ENCODE data around the gene TMEM217.
"Not testable (repeated sequence)": the region's sequence is repeated elsewhere in the genome, so short reads cannot be mapped to it uniquely, and the experiment has no call there.

Gene TMEM217

GRCh38 chr6:37257634-37258404 is at the start of gene TMEM217, which contains the start of gene TBC1D22B:
TSS of gene TMEM217 (minus strand) at chr6:37258144. CDS start at chr6:37219030, 39,114 bp downstream.
TSS of gene TBC1D22B (plus strand) at chr6:37257772. CDS start at chr6:37257918, 146 bp downstream.
- Histone ChIP-seq H3K4me3 (ENCODE audit: low read length in 2 of 2) (peak within 1 kb of the TSS; percentile 89 to 96), H3K9me3 (ENCODE audit: control insufficient read depth in 2 of 2, low read length in 2 of 2) (no peaks in the 10 kb centered on the region), H3K9ac (ENCODE audit: low read length in 2 of 2) (peak within 1 kb of the TSS; percentile 96 to 99), H3K27me3 (ENCODE audit: control insufficient read depth in 1 of 2, insufficient read depth in 2 of 2, low read length in 2 of 2) (no peaks in the 10 kb centered on the region), H3K4me1 (ENCODE audit: control insufficient read depth, insufficient read depth, low read length) (peaks cover 20% of the 10 kb centered on the region), H3K27ac (ENCODE audit: low read length) (peak within 1 kb of the TSS; percentile 70), H3K36me3 (ENCODE audit: control insufficient read depth in 2 of 2, insufficient read depth in 2 of 2, low read length in 2 of 2) (no peaks in the 10 kb centered on the region)

GRCh38 chr6:37307484-37307883 is 49.5 kb upstream of the TMEM217 start:
- not testable (repeated sequence) for H3K27me3 ChIP-seq (ENCODE audit: control insufficient read depth in 1 of 2, insufficient read depth in 2 of 2, low read length in 2 of 2); H3K9me3 ChIP-seq (ENCODE audit: control insufficient read depth in 2 of 2, low read length in 2 of 2); H3K9ac ChIP-seq (ENCODE audit: low read length in 2 of 2); H3K4me3 ChIP-seq (ENCODE audit: low read length in 2 of 2); H3K27ac ChIP-seq (ENCODE audit: low read length)
- Histone ChIP-seq H3K36me3 (ENCODE audit: control insufficient read depth in 2 of 2, insufficient read depth in 2 of 2, low read length in 2 of 2) (peaks cover 8 to 14% of the 10 kb centered on the region in 2 donors), H3K4me1 (ENCODE audit: control insufficient read depth, insufficient read depth, low read length) (peaks cover 12% of the 10 kb centered on the region)

- Histone ChIP-seq H3K4me3 (ENCODE audit: low read length in 2 of 2) (no peak overlapping the region), H3K27ac (ENCODE audit: low read length) (no peak overlapping the region), H3K9me3 (ENCODE audit: control insufficient read depth in 2 of 2, low read length in 2 of 2) (no peaks in the 10 kb centered on the region), H3K36me3 (ENCODE audit: control insufficient read depth in 2 of 2, insufficient read depth in 2 of 2, low read length in 2 of 2) (peaks cover 10 to 18% of the 10 kb centered on the region in 2 donors), H3K9ac (ENCODE audit: low read length in 2 of 2) (no peak overlapping the region), H3K4me1 (ENCODE audit: control insufficient read depth, insufficient read depth, low read length) (peaks cover 12% of the 10 kb centered on the region), H3K27me3 (ENCODE audit: control insufficient read depth in 1 of 2, insufficient read depth in 2 of 2, low read length in 2 of 2) (no peaks in the 10 kb centered on the region)
Measured at GRCh38 chr6:37306624-37307222, 48.8 kb upstream of the TMEM217 start.

- no peak overlapping the region for H3K27ac ChIP-seq (ENCODE audit: low read length)
- H3K9ac ChIP-seq (ENCODE audit: low read length in 2 of 2) = no peak overlapping the region
- H3K36me3 ChIP-seq (ENCODE audit: control insufficient read depth in 2 of 2, insufficient read depth in 2 of 2, low read length in 2 of 2) = peaks cover 11 to 21% of the 10 kb centered on the region in 2 donors
- no peaks in the 10 kb centered on the region for H3K27me3 ChIP-seq (ENCODE audit: control insufficient read depth in 1 of 2, insufficient read depth in 2 of 2, low read length in 2 of 2)
- H3K4me1 ChIP-seq (ENCODE audit: control insufficient read depth, insufficient read depth, low read length) = peaks cover 12% of the 10 kb centered on the region
- no peaks in the 10 kb centered on the region for H3K9me3 ChIP-seq (ENCODE audit: control insufficient read depth in 2 of 2, low read length in 2 of 2)
- no peak overlapping the region for H3K4me3 ChIP-seq (ENCODE audit: low read length in 2 of 2)
Measured at GRCh38 chr6:37305841-37306425, 48.0 kb upstream of the TMEM217 start.

- peaks cover 11 to 21% of the 10 kb centered on the region in 2 donors for H3K36me3 ChIP-seq (ENCODE audit: control insufficient read depth in 2 of 2, insufficient read depth in 2 of 2, low read length in 2 of 2)
- no peak overlapping the region for H3K4me3 ChIP-seq (ENCODE audit: low read length in 2 of 2)
Measured at GRCh38 chr6:37304766-37305165, 46.8 kb upstream of the TMEM217 start.

GRCh38 chr6:37303891-37304503 is 46.1 kb upstream of the TMEM217 start:
- no peaks in the 10 kb centered on the region for H3K9me3 ChIP-seq (ENCODE audit: control insufficient read depth in 2 of 2, low read length in 2 of 2)
- no peaks in the 10 kb centered on the region for H3K27me3 ChIP-seq (ENCODE audit: control insufficient read depth in 1 of 2, insufficient read depth in 2 of 2, low read length in 2 of 2)
- H3K9ac ChIP-seq (ENCODE audit: low read length in 2 of 2) = no peak overlapping the region
- H3K4me3 ChIP-seq (ENCODE audit: low read length in 2 of 2) = no peak overlapping the region
- peaks cover 11 to 21% of the 10 kb centered on the region in 2 donors for H3K36me3 ChIP-seq (ENCODE audit: control insufficient read depth in 2 of 2, insufficient read depth in 2 of 2, low read length in 2 of 2)
- peaks cover 9% of the 10 kb centered on the region for H3K4me1 ChIP-seq (ENCODE audit: control insufficient read depth, insufficient read depth, low read length)
- H3K27ac ChIP-seq (ENCODE audit: low read length) = no peak overlapping the region

More at GRCh38 chr6:37304766-37305165, 46.8 kb upstream of the TMEM217 start:
- Histone ChIP-seq H3K9me3 (ENCODE audit: control insufficient read depth in 2 of 2, low read length in 2 of 2) (no peaks in the 10 kb centered on the region), H3K27me3 (ENCODE audit: control insufficient read depth in 1 of 2, insufficient read depth in 2 of 2, low read length in 2 of 2) (no peaks in the 10 kb centered on the region), H3K27ac (ENCODE audit: low read length) (no peak overlapping the region), H3K4me1 (ENCODE audit: control insufficient read depth, insufficient read depth, low read length) (peaks cover 12% of the 10 kb centered on the region), H3K9ac (ENCODE audit: low read length in 2 of 2) (no peak overlapping the region)

- H3K27me3 ChIP-seq (ENCODE audit: control insufficient read depth in 1 of 2, insufficient read depth in 2 of 2, low read length in 2 of 2) = no peaks in the 10 kb centered on the region
- peaks cover 2% of the 10 kb centered on the region for H3K4me1 ChIP-seq (ENCODE audit: control insufficient read depth, insufficient read depth, low read length)
Measured at GRCh38 chr6:37303091-37303660, 45.2 kb upstream of the TMEM217 start.

GRCh38 chr6:37302086-37302686 is 44.2 kb upstream of the TMEM217 start:
- Histone ChIP-seq H3K4me3 (ENCODE audit: low read length in 2 of 2) (no peak overlapping the region), H3K9me3 (ENCODE audit: control insufficient read depth in 2 of 2, low read length in 2 of 2) (no peaks in the 10 kb centered on the region), H3K27ac (ENCODE audit: low read length) (no peak overlapping the region), H3K4me1 (ENCODE audit: control insufficient read depth, insufficient read depth, low read length) (no peaks in the 10 kb centered on the region), H3K9ac (ENCODE audit: low read length in 2 of 2) (no peak overlapping the region), H3K36me3 (ENCODE audit: control insufficient read depth in 2 of 2, insufficient read depth in 2 of 2, low read length in 2 of 2) (peaks cover 11 to 21% of the 10 kb centered on the region in 2 donors), H3K27me3 (ENCODE audit: control insufficient read depth in 1 of 2, insufficient read depth in 2 of 2, low read length in 2 of 2) (no peaks in the 10 kb centered on the region)

More at GRCh38 chr6:37303091-37303660, 45.2 kb upstream of the TMEM217 start:
- Histone ChIP-seq H3K4me3 (ENCODE audit: low read length in 2 of 2) (no peak overlapping the region), H3K36me3 (ENCODE audit: control insufficient read depth in 2 of 2, insufficient read depth in 2 of 2, low read length in 2 of 2) (peaks cover 11 to 21% of the 10 kb centered on the region in 2 donors), H3K9ac (ENCODE audit: low read length in 2 of 2) (no peak overlapping the region), H3K9me3 (ENCODE audit: control insufficient read depth in 2 of 2, low read length in 2 of 2) (no peaks in the 10 kb centered on the region), H3K27ac (ENCODE audit: low read length) (no peak overlapping the region)

GRCh38 chr6:37299990-37300389 is 42.0 kb upstream of the TMEM217 start:
- Histone ChIP-seq H3K9ac (ENCODE audit: low read length in 2 of 2) (no peak overlapping the region), H3K4me3 (ENCODE audit: low read length in 2 of 2) (no peak overlapping the region), H3K27ac (ENCODE audit: low read length) (no peak overlapping the region), H3K36me3 (ENCODE audit: control insufficient read depth in 2 of 2, insufficient read depth in 2 of 2, low read length in 2 of 2) (peaks cover 11 to 18% of the 10 kb centered on the region in 2 donors), H3K27me3 (ENCODE audit: control insufficient read depth in 1 of 2, insufficient read depth in 2 of 2, low read length in 2 of 2) (no peaks in the 10 kb centered on the region), H3K4me1 (ENCODE audit: control insufficient read depth, insufficient read depth, low read length) (no peaks in the 10 kb centered on the region), H3K9me3 (ENCODE audit: control insufficient read depth in 2 of 2, low read length in 2 of 2) (no peaks in the 10 kb centered on the region)

GRCh38 chr6:37298958-37299357 is 41.0 kb upstream of the TMEM217 start:
- no peak overlapping the region for H3K4me3 ChIP-seq (ENCODE audit: low read length in 2 of 2)
- no peak overlapping the region for H3K27ac ChIP-seq (ENCODE audit: low read length)
- H3K36me3 ChIP-seq (ENCODE audit: control insufficient read depth in 2 of 2, insufficient read depth in 2 of 2, low read length in 2 of 2) = peaks cover 11 to 21% of the 10 kb centered on the region in 2 donors
- H3K9ac ChIP-seq (ENCODE audit: low read length in 2 of 2) = no peak overlapping the region
- H3K27me3 ChIP-seq (ENCODE audit: control insufficient read depth in 1 of 2, insufficient read depth in 2 of 2, low read length in 2 of 2) = no peaks in the 10 kb centered on the region
- H3K9me3 ChIP-seq (ENCODE audit: control insufficient read depth in 2 of 2, low read length in 2 of 2) = no peaks in the 10 kb centered on the region
- H3K4me1 ChIP-seq (ENCODE audit: control insufficient read depth, insufficient read depth, low read length) = no peaks in the 10 kb centered on the region

Measured in stomach smooth muscle (tissue), 2 donors.